B cell (primary cell): ENCODE data around the gene DFFA. TPM values are rescaled to one million over a fixed set of nuclear protein-coding genes. Genes with fewer than 3 reads are reported as not detected.

ENCODE experiments used
- ATAC-seq: fragments of 200-7000 bp; cut with Tn5 transposase; one replicate; pipeline ENCODE4 v1.10.0; 2021; ENCODE audit warnings: low read depth, mild to moderate bottlenecking, moderate number of reproducible peaks, moderate library complexity
- CTCF ChIA-PET: fragments of 350-600 bp; sonication (Branson Sonifier 250); formaldehyde crosslinking; loops from one replicate; lab custom pipeline; 2021; ENCODE audit warnings: antibody characterized with exemption, inconsistent platforms; lab: Charles Lee
- POLR2A ChIA-PET: fragments of 350-600 bp; sonication (Branson Sonifier 250); formaldehyde crosslinking; loops from one replicate; lab custom pipeline; 2021; ENCODE audit warnings: antibody characterized with exemption; lab: Charles Lee
- DNase-seq: peaks from one replicate; pipeline ENCODE4 v3.0.0; 2013
- H2AFZ ChIP-seq: 2 replicates; pipeline ENCODE4 v1.6.1; 2012; ENCODE audit warnings: mild to moderate bottlenecking, low read depth, low read length; ENCODE audit not compliant: insufficient read depth, poor library complexity, severe bottlenecking
- H3K27ac ChIP-seq, 2 donors: 1 replicate in 1 of 2; 2 replicates in 1 of 2; pipeline ENCODE4 v1.5.1; 2012 to 2013; ENCODE audit warnings: low read length in 2 of 2, mild to moderate bottlenecking in 2 of 2, moderate library complexity in 1 of 2
- H3K27me3 ChIP-seq, 4 experiments: fragments of 200-600 bp in 1 of 4; sonication (generic) in 1 of 4; replicated peaks in 1 of 4; 1 replicate in 2 of 4; 2 replicates in 2 of 4; pipeline versions ENCODE4 v1.6.1 to v1.7.0; 2013 to 2016; ENCODE audit warnings: low read length in 3 of 4, mild to moderate bottlenecking in 2 of 4, mixed read lengths in 1 of 4, moderate library complexity in 1 of 4; ENCODE audit not compliant: insufficient read depth in 4 of 4, control insufficient read depth in 3 of 4; ENCODE audit errors: control extremely low read depth in 1 of 4
- H3K36me3 ChIP-seq, 2 experiments: replicated peaks in 1 of 2; 1 replicate in 1 of 2; 2 replicates in 1 of 2; pipeline versions ENCODE4 v1.6.1 to v1.7.1; 2013; ENCODE audit warnings: low read length in 1 of 2; ENCODE audit not compliant: insufficient read depth in 2 of 2, control insufficient read depth in 1 of 2; ENCODE audit errors: control extremely low read depth in 1 of 2, extremely low read depth in 1 of 2
- H3K4me1 ChIP-seq, 2 donors: fragments of 200-600 bp in 1 of 2; sonication (generic) in 1 of 2; 1 replicate in 1 of 2; 2 replicates in 1 of 2; pipeline versions ENCODE4 v1.5.1 to v1.6.1; 2013 to 2017; ENCODE audit warnings: low read length in 2 of 2; ENCODE audit not compliant: control insufficient read depth in 2 of 2, insufficient read depth in 2 of 2
- H3K4me2 ChIP-seq: replicated peaks from 2 replicates; pipeline ENCODE3; 2012; ENCODE audit warnings: mild to moderate bottlenecking, low read depth, low read length; ENCODE audit not compliant: poor library complexity, severe bottlenecking
- H3K4me3 ChIP-seq, 5 experiments: fragments of 200-600 bp in 1 of 5; sonication (generic) in 1 of 5; 1 replicate in 3 of 5; 2 replicates in 2 of 5; pipeline versions ENCODE4 v1.5.1 to v1.7.0; 2011 to 2016; ENCODE audit warnings: low read length in 4 of 5, mild to moderate bottlenecking in 4 of 5, low read depth in 2 of 5, control low read depth in 1 of 5, moderate library complexity in 1 of 5; ENCODE audit not compliant: insufficient read depth in 1 of 5; ENCODE audit errors: control extremely low read depth in 1 of 5, extremely low read depth in 1 of 5
- H3K79me2 ChIP-seq: fragments of 200-600 bp; sonication (generic); one replicate; pipeline ENCODE4 v1.6.0; 2016; ENCODE audit warnings: low read length; ENCODE audit not compliant: control insufficient read depth, insufficient read depth
- H3K9ac ChIP-seq: fragments of 200-600 bp; sonication (generic); 2 replicates; pipeline ENCODE4 v1.6.1; 2017; ENCODE audit warnings: mild to moderate bottlenecking, low read length, moderate library complexity
- H3K9me3 ChIP-seq, 3 donors: one replicate each; pipeline versions ENCODE4 v1.6.1 to v1.7.1; 2013; ENCODE audit warnings: low read length in 2 of 3; ENCODE audit not compliant: control insufficient read depth in 2 of 3, insufficient read depth in 1 of 3; ENCODE audit errors: control extremely low read depth in 1 of 3
- H4K20me1 ChIP-seq: 2 replicates; pipeline ENCODE4 v1.6.0; 2012; ENCODE audit warnings: mild to moderate bottlenecking, low read length; ENCODE audit not compliant: insufficient read depth, control insufficient read depth, poor library complexity, severe bottlenecking
- H3K27ac Mint-ChIP-seq: one replicate; pipeline ENCODE4 v1.8.0; 2021; ENCODE audit warnings: mixed read lengths
- H3K27me3 Mint-ChIP-seq: one replicate; pipeline ENCODE4 v1.8.0; 2021; ENCODE audit warnings: mixed read lengths
- H3K4me1 Mint-ChIP-seq: one replicate; pipeline ENCODE4 v1.8.0; 2021; ENCODE audit warnings: mixed read lengths
- H3K4me3 Mint-ChIP-seq: one replicate; pipeline ENCODE4 v1.8.0; 2021; ENCODE audit warnings: mixed read lengths
- H3K9me3 Mint-ChIP-seq: one replicate; pipeline ENCODE4 v1.8.0; 2022; ENCODE audit warnings: mixed read lengths; ENCODE audit not compliant: insufficient read depth
- CTCF ChIP-seq: fragments of 200-600 bp; IDR thresholded peaks from one replicate; pipeline ENCODE4 v1.8.0; 2022; ENCODE audit warnings: antibody characterized with exemption, mild to moderate bottlenecking
- EZH2 ChIP-seq: IDR thresholded peaks from 2 replicates; pipeline ENCODE4 v1.6.1; 2012; ENCODE audit warnings: borderline replicate concordance, low read depth, mild to moderate bottlenecking, moderate library complexity, low read length; ENCODE audit not compliant: insufficient read depth, poor library complexity, severe bottlenecking
- WGBS: methylation state at CpG from one replicate; pipeline ENCODE4 v1.1.5; 2013; ENCODE audit warnings: missing lambda C conversion rate; ENCODE audit not compliant: insufficient coverage; 5-methylcytosine and 5-hydroxymethylcytosine counted together
- intact Hi-C: fragments of 100-400 bp; cut with micrococcal nuclease; formaldehyde crosslinking; loops from one replicate; pipeline ENCODE4 v1.10.0; 2022
- polyA plus RNA-seq: library from polyadenylated mRNA; depleted of rRNA; stranded (reverse); fragments of >200 nt; gene quantifications from 2 replicates; pipeline ENCODE4 v1.2.3, GENCODE V29; 2012
- total RNA-seq, 2 donors: library from RNA; stranded (reverse); fragments of 120-200 nt in 1 of 2; gene quantifications; 1 replicate in 1 of 2; 2 replicates in 1 of 2; pipeline versions ENCODE4 v1.2.3 to v1.2.4, GENCODE V29; 2013 to 2022

DFFA gene
- total and polyA plus RNA-seq, 2 donors (not counting 1 experiment from before 2014, with no cell fraction given), result 12.0 to 30.7 TPM

- no peak for TF ChIP-seq CTCF
- no peak for TF ChIP-seq EZH2
- Histone ChIP-seq H3K4me1 (peaks cover 17 to 23% of the 10 kb centered on the region in 2 donors), H3K36me3 (peaks cover 0 to 2% of the 10 kb centered on the region in 2 experiments), H2AFZ (no peak overlapping the region), H3K9ac (no peak overlapping the region), H3K4me3 (no peak overlapping the region), H3K9me3 (no peaks in the 10 kb centered on the region), H3K79me2 (peaks cover 89% of the 10 kb centered on the region), H3K27me3 (no peaks in the 10 kb centered on the region), H4K20me1 (peaks cover 73% of the 10 kb centered on the region), H3K4me2 (no peak overlapping the region), H3K27ac (no peak overlapping the region)
- ATAC-seq, result no peak
- H3K27ac Mint-ChIP-seq, result no peak overlapping the region
- peaks cover 47% of the 10 kb centered on the region for H3K4me1 Mint-ChIP-seq
- DNase-seq, result no peak
- WGBS, result 92% methylated on average over 6 of the region's 8 CpGs
- H3K4me3 Mint-ChIP-seq, result no peak overlapping the region
- H3K27me3 Mint-ChIP-seq, result no peaks in the 10 kb centered on the region
- ChIA-PET POLR2A (no interaction called here), CTCF (no interaction called here)
- no peaks in the 10 kb centered on the region for H3K9me3 Mint-ChIP-seq
- intact Hi-C loops, result no loop called here
Measured at GRCh38 chr1:10514490-10515235, 42.3 kb upstream of the DFFA start.

GRCh38 chr1:10513199-10513598 is 40.9 kb upstream of the DFFA start:
- Histone ChIP-seq H3K79me2 (peaks cover 90% of the 10 kb centered on the region), H3K27ac (no peak overlapping the region), H2AFZ (no peak overlapping the region), H3K4me3 (no peak overlapping the region), H3K4me1 (peaks cover 17 to 27% of the 10 kb centered on the region in 2 donors), H3K36me3 (peaks cover 0 to 2% of the 10 kb centered on the region in 2 experiments), H3K27me3 (no peaks in the 10 kb centered on the region), H4K20me1 (peaks cover 67% of the 10 kb centered on the region), H3K9me3 (no peaks in the 10 kb centered on the region), H3K4me2 (no peak overlapping the region), H3K9ac (no peak overlapping the region)
- intact Hi-C loops, result no loop called here
- no peak for ATAC-seq
- Mint-ChIP-seq H3K4me3 (no peak overlapping the region), H3K9me3 (no peaks in the 10 kb centered on the region), H3K27ac (no peak overlapping the region), H3K4me1 (peaks cover 51% of the 10 kb centered on the region), H3K27me3 (no peaks in the 10 kb centered on the region)
- TF ChIP-seq EZH2 (no peak), CTCF (no peak)
- WGBS, result 100% methylated on average over 5 of the region's 5 CpGs
- DNase-seq, result no peak
- CTCF ChIA-PET, result interaction anchor here (0.7 kb wide), 1 partner anchor 507 kb away, joined by 3 read pairs; no protein-coding TSS in a partner anchor
- POLR2A ChIA-PET, result no interaction called here
